Measurements from ENCODE around the gene BACH1.

Gene BACH1

DNA sequence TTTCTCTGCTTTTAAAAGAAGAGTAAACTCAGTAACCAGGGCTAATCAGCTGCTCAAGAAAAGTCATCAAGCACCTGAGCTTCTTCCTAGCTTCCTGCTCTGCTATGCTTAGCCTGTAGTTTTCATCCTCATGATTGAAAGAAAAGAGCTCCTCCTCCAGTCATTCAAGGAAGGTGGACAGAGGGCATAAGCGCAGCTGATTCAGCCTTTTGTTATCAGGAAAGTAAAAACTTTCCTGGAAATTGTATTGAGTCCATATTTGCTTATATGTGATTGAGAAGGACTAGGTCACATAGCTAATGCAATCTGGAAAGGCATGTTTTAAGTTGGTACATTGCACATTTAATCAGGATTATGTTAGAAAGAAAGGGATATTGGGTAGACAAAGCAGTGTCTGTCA, 8.5 kb upstream of the BACH1 start:
- DNase-seq (ENCODE audit: low spot score), result no peak
- FAIRE-seq, result no peak

DNA sequence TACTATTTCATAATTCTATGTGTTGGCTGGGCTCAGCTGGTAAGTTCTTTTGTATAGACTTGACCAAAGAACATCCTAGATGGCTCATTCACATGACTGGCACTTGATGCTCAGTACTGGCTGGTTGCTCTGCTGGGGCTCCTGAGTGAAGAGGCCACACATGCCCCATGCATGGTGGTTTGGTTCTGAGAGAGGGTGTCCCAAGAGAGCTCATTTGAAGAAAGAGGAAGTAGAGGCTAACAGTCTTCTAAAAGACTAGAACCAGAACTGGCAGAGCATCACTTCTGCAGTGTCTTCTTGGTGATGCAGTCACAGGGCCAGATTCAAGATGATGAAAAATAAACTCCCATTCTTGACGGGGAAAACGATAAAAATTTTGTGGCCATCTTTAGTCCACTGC, 5.2 kb upstream of the BACH1 start:
- FAIRE-seq, result no peak
- DNase-seq (ENCODE audit: low spot score), result no peak

DNA sequence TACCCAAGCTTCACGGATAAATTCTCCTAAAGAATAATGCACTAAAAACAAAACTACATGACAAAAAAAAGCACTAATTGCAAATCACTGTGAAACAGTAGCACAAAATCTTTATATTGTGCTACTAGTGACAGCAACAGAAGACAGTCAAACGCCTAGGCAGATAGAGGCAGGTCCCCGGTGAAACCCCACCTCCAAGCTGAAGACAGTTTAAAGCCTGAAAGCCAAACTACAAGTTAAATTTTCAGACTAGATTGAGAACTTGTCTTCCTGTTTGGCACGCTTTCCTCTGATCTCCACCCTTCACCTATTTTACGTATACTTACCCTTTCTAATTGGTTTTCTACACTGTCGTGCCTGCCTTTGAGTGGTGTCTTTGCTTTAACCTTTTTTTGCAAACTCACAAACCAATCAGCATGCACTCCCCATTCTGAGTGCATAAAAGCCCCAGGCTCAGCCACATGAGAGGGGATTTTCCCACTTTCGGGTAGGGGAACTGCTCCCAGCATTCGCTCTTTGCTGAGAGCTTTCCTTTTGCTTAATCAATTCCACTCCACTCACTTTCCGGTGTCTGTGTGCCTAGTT, 3.6 kb upstream of the BACH1 start:
- no peak for FAIRE-seq
- no peak for DNase-seq (ENCODE audit: low spot score)

DNA sequence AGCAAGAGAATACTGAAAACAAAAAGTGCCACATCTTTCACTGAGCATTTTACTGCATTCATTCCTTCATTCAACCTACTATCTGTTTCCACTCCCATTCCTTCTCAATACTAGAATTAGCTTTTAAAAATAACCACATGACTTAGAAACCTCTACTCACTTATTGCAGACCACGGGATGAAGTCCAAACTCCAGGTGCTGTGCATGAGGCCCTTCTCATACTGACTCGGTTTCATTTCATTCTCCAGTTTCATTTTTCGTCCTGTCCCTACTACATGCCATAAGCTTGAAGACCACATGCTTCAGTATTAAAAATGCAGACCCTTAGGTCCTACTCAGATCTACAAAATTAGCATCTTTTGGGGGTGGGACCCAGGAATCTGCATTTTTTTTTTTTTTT, 2.3 kb upstream of the BACH1 start:
- FAIRE-seq, result no peak
- DNase-seq (ENCODE audit: low spot score), result no peak

DNA sequence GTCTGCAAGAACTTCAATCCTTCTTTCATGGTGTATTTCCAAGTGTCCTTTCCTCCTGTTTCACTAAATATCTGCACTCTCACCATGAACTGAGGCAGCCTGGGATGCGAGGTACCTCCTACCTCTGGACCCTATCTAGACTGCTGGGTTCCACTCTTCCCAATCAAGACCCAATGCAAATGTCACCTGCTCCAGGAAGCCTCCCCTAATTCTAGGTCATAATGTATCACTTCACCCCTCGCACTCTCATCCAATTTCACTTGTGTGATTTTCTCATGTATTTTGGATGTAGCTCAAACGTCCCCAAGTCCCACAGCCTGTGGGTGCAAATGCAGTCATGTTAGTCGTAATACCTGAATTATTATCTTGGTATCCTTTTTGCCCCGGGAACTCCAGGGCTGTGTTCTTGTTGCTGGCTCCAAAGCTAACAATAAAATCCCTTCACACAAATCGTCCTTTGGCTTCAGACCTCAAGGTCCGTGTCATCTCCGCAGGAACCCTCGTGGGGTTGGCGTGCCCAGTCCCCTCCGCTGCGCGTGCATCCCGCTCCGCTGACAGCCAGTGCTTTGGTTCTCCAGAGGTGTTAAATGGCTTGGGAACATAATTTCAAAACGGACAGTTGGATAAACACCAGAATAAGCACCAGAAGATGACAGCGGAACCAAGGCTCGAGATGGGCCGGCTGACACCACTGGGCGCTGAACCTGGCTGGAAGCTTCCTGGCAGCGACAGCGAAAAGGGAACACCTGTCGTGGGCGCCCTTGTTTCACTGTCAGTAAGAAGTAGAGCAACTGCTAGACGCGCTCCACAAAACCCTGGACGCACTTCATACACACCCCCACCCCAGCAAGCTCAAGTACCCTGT, 1.0 kb upstream of the BACH1 start:
- DNase-seq (ENCODE audit: low spot score) (no peak), FAIRE-seq (no peak)

DNA sequence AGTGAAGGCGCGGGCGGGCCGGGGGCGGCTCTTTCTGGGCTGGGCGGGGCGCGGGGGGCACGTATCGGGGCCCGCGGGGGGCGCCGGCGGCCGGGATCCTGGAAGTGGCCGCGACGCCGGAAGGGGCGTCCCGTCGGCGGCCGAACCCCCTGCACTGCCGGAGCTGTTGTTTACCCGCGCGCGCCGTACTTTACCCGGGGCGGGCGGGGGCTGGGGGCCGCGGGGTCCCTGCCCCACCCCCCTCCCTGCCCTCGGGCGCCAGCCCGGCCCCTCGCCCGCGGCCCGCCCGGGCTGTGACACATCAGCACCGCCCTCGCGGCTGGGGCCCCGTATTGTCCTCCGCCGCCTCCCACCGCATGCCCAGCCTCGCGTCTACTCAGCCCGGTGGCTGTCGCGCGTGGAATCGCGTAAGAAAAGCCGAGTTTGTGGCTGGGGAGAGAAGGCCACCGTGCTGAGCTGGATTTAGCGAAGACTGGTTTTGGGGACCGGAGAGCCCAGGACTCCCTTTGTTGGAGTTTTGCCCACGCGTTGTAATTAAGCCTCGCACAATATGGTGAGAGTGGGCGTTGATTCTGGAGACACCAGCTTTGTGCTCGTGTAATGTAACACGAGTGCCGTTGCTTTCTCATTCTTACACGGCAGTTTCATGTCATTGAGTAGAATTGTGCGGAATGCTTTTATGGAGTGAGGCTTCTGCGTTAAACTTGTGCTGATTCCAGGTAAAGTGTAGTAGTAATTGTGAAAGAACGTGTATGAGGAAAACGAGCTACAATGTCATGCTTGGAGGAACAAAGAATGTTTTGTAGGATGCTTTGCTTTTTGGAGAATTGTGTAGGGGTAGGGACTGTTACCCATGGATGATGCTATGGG, 559 bp downstream of the BACH1 start:
- DNase-seq (ENCODE audit: low spot score), result peak; percentile 91
- peak; percentile 30 for FAIRE-seq

DNA sequence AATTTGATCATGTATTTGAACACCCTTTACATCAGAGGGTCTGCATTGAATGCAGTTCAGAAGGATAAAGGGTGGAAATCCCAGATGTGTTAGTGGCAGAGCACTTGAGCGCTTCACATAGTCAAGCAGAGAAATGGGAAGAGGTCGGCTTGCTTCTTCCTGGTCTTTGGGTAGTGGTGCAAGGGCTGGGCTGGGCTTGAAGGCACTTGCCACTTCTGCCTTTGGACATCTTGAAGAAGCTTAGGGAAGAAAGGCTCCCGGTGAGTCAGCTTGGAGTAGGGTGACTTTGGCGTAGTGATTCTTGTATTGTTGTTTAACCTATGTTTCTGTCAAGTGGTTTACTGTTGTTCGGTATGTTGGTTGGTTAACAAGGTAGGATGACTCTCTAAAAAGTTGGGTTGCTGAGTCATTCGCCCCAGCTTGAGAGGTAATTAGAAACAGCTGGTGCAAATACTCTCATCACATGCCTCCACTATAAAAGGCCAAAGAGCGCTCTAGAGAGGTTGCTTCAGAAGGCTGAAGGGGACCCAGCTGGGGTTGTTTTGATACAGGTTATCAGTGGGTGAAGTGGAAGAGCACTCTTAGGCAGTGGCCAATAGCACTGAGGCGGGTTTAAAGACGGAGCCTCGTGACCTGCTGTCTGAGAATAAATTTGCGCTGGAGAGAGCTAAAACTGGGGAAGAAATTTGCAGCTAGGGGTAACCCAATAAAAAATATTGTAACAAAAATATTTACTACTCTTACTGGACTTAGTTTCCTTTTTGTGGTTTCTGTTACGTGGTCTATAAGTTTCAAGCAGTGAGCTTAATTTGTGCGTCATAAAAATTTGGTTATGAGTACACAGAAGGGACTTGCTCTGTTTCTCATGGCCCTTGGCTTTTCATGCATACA, 1.4 kb downstream of the BACH1 start:
- FAIRE-seq, result no peak
- DNase-seq (ENCODE audit: low spot score), result peak; percentile 50

DNA sequence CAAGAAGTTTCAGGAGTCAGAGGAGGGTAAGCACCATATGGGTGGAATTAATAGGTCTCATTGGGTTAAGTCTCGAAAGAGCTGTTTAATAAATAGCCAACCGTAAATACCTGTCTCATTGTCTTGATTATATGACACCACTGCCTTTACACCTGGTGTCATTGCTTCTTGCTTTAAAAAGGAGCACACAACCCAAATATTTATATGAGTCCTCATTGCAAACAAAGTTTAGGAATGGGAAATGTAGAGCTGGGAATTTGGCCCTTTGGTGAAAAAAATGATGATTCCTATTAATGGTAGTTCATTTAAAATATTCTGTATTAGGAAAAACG, 2.1 kb downstream of the BACH1 start:
- DNase-seq (ENCODE audit: low spot score) (no peak), FAIRE-seq (no peak)

DNA sequence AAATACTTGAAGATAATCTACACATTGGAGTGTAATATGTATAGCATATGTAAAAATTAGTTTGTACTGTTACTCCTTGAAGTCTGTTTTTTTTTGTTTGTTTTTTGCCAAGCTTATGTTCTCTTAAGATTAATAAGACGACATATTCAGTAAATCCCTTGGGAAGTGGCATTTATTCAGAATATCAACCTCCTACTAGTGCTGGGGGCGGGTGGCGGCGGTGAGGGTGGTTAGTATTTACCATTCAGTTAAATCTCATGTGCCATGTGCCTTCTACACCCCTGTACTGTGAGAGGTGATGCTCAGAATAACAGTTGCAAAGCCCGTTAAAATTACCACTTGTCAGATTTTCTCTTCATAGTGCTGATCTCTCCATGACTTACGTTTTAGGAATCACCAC, 3.0 kb downstream of the BACH1 start:
- DNase-seq (ENCODE audit: low spot score), result no peak
- no peak for FAIRE-seq

DNA sequence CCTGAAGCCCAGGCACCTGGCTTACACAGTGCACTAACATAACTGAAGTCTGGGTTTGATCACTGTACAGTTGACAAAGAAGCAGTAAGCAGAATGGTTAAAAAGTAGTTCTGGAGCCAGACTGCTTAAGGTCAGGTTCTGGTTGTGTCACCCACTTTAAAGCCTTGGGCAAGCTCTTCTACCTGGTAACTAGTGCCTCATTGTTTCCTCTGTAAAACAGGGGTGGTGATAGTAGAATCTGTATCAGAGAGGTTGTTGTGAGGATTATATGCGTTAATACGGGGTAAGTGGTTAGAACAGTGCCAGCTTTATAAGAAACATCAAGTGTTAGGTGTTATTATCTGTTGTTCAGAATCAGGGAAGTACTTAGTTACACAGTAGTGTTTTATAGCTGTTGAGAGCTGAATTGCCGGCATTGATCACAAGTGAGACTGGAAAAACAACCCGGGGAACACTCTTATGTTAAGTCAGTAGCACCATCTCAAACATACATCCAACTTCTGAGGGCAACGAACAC, 3.7 kb downstream of the BACH1 start:
- DNase-seq (ENCODE audit: low spot score) (no peak), FAIRE-seq (no peak)

DNA sequence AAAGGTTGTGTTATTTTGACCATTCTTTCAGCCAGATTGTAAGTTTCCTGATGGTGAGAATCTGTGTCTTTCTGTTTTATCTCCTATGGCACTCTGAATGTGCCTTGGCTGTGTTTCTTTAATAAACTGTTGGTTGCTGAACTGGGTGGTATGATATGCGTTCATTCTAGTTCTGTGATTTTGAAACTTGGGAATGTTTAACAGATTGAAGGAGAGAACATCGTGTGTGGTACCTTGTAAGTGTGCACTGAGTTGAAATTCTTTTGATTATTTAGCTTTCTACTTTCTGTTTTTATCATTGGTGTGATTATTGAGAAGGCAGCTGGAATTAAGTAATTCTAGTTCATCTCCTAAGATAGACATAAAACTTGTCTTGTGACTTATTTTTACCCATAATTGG, 4.6 kb downstream of the BACH1 start:
- no peak for DNase-seq (ENCODE audit: low spot score)
- FAIRE-seq, result no peak

DNA sequence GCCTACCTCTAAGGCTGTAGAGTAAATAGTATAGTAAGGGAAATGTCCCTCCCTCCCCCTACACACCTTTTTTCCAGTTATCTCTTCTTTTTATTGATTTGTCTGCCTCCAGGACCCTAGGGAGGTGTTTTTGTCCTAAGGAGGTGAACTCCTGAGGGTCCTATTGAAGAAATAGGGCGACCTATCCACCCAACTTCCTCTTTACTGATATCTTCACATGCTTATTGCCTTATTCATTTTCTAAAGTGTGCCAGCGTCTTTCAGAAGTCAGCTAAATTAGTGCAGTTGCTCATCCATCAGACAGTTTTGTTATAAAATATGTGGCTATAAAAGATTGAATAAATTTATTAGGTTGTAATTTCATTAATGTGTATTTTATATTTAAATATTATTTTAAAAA, 5.9 kb downstream of the BACH1 start:
- DNase-seq (ENCODE audit: low spot score) (no peak), FAIRE-seq (no peak)

DNA sequence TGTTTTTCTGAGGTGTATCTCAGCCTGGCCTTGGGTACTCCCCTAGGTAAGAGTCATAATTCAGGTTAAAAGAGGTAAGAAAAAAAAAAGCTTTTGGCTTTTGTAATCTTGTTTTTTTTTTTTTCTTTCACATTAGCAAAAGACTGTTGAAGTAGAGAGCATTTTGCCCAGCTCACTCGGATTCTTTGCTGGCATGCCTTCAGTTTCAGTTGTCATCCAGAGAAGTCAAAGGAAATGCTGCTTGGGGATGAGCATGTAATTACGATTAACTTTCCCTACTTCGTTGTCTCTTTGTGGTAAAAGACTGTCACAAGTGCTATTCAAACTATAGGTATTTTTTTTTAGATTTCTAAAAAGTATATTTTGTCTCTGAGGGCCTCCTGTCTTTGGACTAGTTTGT, 6.3 kb downstream of the BACH1 start:
- no peak for DNase-seq (ENCODE audit: low spot score)
- no peak for FAIRE-seq

DNA sequence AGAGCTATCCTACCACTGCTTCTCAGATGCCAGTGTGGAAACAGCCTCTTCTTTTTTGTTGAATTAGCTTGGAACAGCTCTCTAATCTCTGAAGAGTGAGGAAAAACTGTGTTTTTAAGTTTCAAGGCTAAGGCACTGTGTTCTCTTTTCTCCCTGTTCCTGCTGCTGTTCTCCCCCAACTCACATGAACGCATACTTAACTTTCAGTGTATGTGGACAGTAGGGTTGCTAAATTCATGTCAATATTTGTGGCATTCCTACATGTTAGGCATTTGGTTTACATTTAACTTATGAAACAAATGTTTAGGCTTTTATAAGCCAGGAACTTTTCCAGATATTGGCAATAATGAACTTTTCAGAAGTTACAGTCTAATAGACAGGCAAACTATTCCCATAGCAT, 6.8 kb downstream of the BACH1 start:
- no peak for DNase-seq (ENCODE audit: low spot score)
- FAIRE-seq, result peak; percentile 80

DNA sequence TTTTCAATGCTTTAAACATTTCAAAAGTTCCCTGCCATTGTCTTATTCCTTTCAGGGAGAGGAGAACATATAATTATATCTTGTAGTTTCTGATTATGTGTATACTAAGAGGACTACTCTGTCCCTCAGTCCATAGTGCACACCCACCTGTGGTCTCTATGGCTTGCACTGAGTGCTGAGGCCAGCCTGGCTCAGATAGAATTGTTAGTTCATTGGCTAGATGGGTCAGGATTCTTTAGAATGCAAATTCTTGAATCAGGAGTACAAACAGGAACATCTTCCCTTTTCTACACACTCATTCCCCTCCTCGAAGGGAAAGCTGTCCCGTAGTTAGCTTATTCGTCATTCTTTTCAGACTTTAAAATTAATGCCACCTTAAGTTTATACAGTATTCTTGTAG, 8.2 kb downstream of the BACH1 start:
- DNase-seq (ENCODE audit: low spot score), result no peak
- FAIRE-seq, result no peak

DNA sequence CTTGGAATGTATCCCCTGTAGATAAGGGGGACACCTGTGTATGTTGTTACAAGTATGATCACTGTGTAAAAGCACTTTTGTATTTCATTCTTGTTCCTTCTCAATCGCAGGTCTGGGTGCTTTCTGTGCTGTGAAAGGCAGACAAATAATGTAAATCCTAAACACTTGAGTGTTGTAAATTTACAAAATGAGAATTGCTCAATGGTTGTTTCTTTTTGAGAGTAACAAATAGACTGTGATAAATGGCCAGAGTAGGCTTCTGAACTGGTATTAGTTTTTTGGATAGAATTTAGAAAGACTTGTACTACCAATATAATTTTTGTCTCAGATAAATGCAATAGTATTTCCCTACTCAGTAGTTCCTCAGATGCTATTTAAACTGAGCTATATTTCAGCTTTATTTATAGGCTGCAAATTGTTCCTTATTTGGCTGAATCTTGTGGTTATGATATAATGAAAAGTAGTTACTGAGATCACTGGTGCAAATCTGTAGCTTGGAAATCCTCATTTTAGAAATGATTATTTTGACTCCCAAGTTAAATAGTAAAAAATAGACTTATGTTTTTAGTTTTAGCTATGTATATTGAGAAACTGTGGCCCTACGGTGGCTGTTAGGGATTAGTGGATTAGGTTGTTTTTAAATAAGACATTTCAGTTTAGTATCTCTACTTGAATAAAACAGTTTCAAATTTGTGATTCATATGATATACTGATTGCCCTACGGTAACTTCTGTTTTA, 9.2 kb downstream of the BACH1 start:
- no peak for FAIRE-seq
- no peak for DNase-seq (ENCODE audit: low spot score)

DNA sequence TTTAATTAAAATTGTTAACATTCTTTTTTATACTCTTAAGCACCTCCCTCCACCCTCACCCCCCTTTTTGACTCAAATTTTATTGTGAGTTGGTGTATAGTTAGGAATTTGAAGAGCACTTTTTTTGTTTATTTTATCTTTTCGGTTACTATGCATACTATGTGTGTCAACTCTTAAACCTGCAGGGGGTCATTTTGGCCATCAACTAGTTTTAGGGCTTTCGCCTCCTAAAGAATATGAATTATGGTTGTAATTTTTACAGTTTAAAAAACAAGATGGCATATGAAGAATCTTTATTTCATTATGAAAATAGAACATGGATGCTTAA, 9.7 kb downstream of the BACH1 start:
- FAIRE-seq (no peak), DNase-seq (ENCODE audit: low spot score) (no peak)

DNA sequence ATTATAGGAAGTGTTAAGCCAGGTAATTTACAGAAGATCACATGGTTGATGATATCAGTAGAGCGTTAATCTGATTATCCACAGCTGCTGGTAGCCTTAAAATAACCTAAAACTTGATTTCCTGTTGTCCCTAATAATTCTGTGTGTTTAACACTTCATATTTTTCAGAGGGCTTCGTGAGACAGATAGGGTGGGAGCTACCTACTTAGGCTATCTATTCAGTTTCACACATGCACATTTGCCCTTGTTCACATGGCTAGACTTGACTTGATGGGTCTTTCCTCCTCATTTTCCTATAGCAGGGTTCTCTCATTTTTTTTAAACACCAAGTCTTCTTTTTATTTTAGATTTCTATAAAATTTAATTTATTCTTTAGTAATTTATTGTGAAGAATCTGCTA, 11.0 kb downstream of the BACH1 start:
- FAIRE-seq (no peak), DNase-seq (ENCODE audit: low spot score) (no peak)

DNA sequence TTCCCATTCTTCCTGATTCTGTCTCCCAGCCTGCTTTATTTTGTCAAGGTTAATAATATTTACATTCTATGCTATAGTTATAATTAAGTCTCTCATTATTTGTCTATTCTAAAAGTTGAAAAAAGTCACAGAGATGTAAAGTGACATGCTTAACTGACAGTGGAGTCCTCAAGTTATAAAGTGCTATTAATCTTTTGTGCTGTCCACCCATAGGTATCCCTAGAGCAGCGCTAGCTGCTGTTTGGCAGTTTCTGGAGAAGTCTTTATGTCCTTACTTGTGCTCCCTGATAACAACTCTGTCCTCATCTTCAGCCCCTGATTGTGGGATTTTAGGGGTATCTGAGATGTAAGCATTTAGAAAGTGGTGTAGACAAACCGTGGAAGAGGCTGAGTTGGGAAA, 13.1 kb downstream of the BACH1 start:
- FAIRE-seq (no peak), DNase-seq (ENCODE audit: low spot score) (no peak)

DNA sequence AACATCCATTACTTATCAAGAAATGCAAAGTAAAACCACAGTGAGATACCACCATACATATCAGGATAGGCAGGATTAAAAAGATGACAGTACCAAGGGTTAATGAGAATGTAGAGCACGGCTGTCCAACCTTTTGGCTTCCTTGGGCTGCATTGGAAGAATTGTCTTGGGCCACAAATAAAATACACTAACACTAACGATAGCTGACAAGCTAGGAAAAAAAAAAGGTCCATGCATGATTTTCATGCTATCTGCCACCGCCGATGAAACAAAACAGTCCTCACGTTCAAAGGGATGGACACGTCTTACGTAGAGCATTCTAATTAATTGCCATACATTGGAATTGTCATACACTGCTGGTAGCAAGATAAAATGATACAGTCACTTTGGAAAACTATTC, 14.3 kb downstream of the BACH1 start:
- DNase-seq (ENCODE audit: low spot score) (no peak), FAIRE-seq (peak; percentile 48)

All from urothelium cell line (cell line).